HG03097 (cell line): Measurements from ENCODE around the gene TBCK.
A peak's percentile ranks its signal among the peaks of the same experiment; 100 is the strongest.
"Not testable (repeated sequence)": the region's sequence is repeated elsewhere in the genome, so short reads cannot be mapped to it uniquely, and the experiment has no call there.

Experiments used
- ATAC-seq: cut with Tn5 transposase; IDR thresholded peaks from one replicate; pipeline ENCODE4 v1.9.1; 2021; ENCODE audit not compliant: unreplicated experiment, low FRiP score

TBCK gene

GRCh38 chr4:106245176-106245575 lies 70.8 kb downstream of the TBCK start:
- no peak for ATAC-seq

GRCh38 chr4:106240699-106241098 lies 75.3 kb downstream of the TBCK start:
- ATAC-seq = no peak

GRCh38 chr4:106238820-106239420 lies 77.1 kb downstream of the TBCK start:
- ATAC-seq = peak; percentile 84

GRCh38 chr4:106231931-106232330 lies 84.1 kb downstream of the TBCK start:
- no peak for ATAC-seq

GRCh38 chr4:106222548-106222947 lies 93.5 kb downstream of the TBCK start:
- no peak for ATAC-seq

GRCh38 chr4:106213291-106213690 lies 102.7 kb downstream of the TBCK start:
- not testable (repeated sequence) for ATAC-seq

GRCh38 chr4:106210021-106210420 lies 106.0 kb downstream of the TBCK start:
- no peak for ATAC-seq

GRCh38 chr4:106208481-106209460 lies 107.2 kb downstream of the TBCK start:
- no peak for ATAC-seq

- no peak for ATAC-seq
These were observed 114.6 kb downstream of the TBCK start for GRCh38 chr4:106201373-106201772.

- no peak for ATAC-seq
These were observed 120.5 kb downstream of the TBCK start for GRCh38 chr4:106195435-106195950.

- ATAC-seq = no peak
These were observed 121.2 kb downstream of the TBCK start for GRCh38 chr4:106194801-106195200.

GRCh38 chr4:106192131-106192530 lies 123.9 kb downstream of the TBCK start:
- no peak for ATAC-seq

GRCh38 chr4:106186201-106186600 lies 129.8 kb downstream of the TBCK start:
- no peak for ATAC-seq

- no peak for ATAC-seq
These were observed 132.5 kb downstream of the TBCK start for GRCh38 chr4:106183551-106183950.

GRCh38 chr4:106172861-106173260 lies 143.1 kb downstream of the TBCK start:
- no peak for ATAC-seq

GRCh38 chr4:106165351-106166010 lies 150.5 kb downstream of the TBCK start:
- ATAC-seq = no peak

- no peak for ATAC-seq
These were observed 153.7 kb downstream of the TBCK start for GRCh38 chr4:106162278-106162677.

- ATAC-seq = no peak
These were observed 155.4 kb downstream of the TBCK start for GRCh38 chr4:106160560-106160959.

GRCh38 chr4:106149911-106150310 lies 166.1 kb downstream of the TBCK start:
- ATAC-seq = no peak

GRCh38 chr4:106149026-106149425 lies 167.0 kb downstream of the TBCK start:
- ATAC-seq = no peak

- ATAC-seq = no peak
These were observed 173.3 kb downstream of the TBCK start for GRCh38 chr4:106142616-106143127.
